HG02884 (cell line): ENCODE measurements around the gene METAP2.

ENCODE experiments used
- ATAC-seq: cut with Tn5 transposase; IDR thresholded peaks from one replicate; pipeline ENCODE4 v1.9.1; 2021; ENCODE audit warnings: mild to moderate bottlenecking, moderate library complexity; ENCODE audit not compliant: unreplicated experiment

METAP2 gene

DNA sequence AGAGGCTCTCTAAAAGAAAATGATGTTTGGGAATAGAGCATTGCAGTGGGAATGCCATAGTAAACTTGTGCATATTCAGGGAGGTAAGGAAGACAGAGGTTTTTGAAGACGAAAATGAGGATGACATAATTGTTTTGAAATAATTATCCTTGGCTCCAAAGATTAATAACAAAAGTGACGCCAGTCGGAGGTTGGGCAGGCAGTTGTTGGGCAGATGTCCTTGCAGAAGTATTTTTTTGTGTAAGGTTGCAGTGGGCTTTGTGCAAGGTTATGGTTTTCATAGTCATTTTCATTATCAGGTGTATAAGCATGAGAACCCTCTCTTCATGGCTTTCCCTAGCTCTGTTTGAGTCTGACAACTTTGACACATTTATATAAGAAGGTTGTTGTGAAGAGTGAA is 35.3 kb downstream of the METAP2 start:
- ATAC-seq = no peak

DNA sequence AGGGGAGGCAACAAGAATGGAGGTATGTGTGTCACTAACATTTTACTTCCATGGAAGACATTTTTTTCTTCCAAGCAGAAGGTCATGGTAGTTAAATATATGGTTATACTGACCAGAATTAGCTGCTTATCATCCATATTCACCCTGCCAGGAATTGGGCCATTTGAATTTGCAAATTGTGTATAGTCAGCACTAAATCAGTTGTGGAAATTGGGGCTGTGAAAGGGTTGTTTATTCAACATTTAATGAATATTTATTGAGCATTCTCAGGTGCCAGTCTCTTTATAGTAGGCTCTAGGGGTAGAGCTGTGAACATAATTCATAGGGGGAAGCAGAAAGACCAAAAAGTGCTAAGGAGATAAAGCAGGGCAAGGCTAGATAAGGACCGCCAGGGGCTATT is 38.0 kb downstream of the METAP2 start:
- no peak for ATAC-seq

DNA sequence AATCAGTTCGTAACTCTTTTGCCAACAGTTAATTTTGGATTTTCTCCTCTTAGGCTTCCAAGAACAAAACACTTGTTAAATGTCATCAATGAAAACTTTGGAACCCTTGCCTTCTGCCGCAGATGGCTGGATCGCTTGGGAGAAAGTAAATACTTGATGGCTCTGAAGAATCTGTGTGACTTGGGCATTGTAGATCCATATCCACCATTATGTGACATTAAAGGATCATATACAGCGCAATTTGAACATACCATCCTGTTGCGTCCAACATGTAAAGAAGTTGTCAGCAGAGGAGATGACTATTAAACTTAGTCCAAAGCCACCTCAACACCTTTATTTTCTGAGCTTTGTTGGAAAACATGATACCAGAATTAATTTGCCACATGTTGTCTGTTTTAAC is 39.6 kb downstream of the METAP2 start:
- no peak for ATAC-seq

DNA sequence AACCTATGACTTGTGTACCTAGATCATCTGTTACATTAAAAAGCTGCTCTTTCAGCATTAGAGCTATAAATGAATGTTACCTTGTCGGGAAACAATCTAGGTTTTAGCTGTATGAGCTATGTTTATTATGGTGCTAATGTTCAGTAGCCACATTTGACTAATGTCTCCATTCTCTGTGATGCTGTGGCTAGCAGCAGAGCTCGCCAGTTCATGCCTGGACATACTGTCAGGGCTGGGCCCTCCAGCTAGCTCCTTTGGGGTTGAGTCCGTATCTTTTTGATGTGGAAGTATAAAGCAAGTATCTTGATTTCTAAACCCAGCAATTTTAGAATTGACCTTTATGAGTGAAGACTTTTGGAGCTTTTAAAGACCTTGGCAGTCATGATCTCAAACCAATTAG is 41.2 kb downstream of the METAP2 start:
- no peak for ATAC-seq

- no peak for ATAC-seq
Observed at GRCh38 chr12:95516757-95517156, 42.8 kb downstream of the METAP2 start.

- no peak for ATAC-seq
Observed at GRCh38 chr12:95517246-95517645, 43.3 kb downstream of the METAP2 start.

GRCh38 chr12:95518944-95519343 is 45.0 kb downstream of the METAP2 start:
- ATAC-seq = no peak

DNA sequence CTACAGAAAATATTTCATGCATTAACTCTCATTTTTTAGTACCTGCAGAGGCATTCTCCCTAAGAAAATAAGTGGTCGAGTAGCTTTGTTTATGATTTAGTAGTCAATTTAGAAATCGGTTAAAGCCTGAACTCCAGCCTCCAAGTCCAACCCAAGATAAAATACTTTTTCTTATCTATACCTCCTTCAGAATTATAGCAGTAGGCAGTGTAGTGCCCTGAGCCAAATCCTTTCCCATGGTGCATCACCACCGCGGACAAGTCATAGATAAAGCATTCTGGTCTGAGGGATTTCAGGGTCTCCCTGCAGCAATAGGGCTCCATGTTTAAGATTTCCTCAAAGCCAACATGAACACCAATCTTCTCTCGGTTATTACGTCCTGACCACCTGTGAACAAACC is 46.9 kb downstream of the METAP2 start:
- ATAC-seq = no peak

GRCh38 chr12:95522692-95523091 is 48.7 kb downstream of the METAP2 start:
- no peak for ATAC-seq

- ATAC-seq = no peak
Observed at GRCh38 chr12:95528431-95528830, 54.5 kb downstream of the METAP2 start.

DNA sequence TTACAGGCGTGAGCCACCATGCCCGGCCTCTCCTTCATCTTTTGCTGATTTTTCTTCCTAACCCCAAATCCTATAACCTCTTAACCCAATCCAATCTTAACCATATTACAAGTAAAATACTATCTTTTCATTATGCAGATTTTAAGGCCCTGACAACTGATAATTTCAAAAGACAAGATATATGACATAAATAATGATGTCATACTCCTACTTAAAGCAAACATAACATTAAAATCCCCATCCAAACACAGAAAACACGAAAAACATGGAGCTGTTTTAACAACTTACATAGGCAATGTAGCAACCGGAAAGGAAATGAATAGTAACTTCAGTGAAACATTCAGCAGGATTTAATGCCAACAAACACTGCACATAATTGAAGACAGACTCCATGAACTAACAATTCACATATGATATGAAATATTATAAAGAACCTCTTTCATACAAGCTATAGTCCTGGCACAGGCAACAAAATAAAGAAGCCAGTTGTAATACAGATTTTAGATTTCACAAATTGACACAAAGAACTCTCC is 55.8 kb downstream of the METAP2 start:
- ATAC-seq = no peak

GRCh38 chr12:95532851-95533250 is 58.9 kb downstream of the METAP2 start:
- ATAC-seq = no peak

GRCh38 chr12:95533985-95534384 is 60.0 kb downstream of the METAP2 start:
- ATAC-seq = no peak

- ATAC-seq = no peak
Observed at GRCh38 chr12:95538006-95538405, 64.1 kb downstream of the METAP2 start.

- ATAC-seq = no peak
Observed at GRCh38 chr12:95538656-95539055, 64.7 kb downstream of the METAP2 start.

- no peak for ATAC-seq
Observed at GRCh38 chr12:95541436-95541835, 67.5 kb downstream of the METAP2 start.

GRCh38 chr12:95543305-95543704 is 69.4 kb downstream of the METAP2 start:
- no peak for ATAC-seq

- no peak for ATAC-seq
Observed at GRCh38 chr12:95544756-95545155, 70.8 kb downstream of the METAP2 start.

DNA sequence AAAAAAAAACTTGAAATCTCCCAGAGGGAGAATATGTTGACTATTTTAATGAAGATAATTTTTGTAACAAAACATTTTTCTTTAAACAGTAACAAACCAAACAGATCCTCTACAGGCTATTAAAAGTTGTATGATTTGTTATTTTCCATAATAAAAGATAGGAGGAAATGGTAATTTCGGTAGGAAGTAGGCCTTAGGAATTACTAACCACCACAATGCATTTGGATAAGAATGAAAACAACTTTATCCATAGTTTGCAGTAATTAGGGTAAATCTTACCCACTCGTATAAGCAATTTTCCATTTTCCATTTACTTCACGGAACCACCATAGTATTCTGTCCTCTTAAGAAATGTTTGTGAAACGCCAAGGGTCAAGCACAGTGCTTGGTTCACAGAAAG is 71.4 kb downstream of the METAP2 start:
- no peak for ATAC-seq

GRCh38 chr12:95545731-95546490 is 72.0 kb downstream of the METAP2 start:
- no peak for ATAC-seq

DNA sequence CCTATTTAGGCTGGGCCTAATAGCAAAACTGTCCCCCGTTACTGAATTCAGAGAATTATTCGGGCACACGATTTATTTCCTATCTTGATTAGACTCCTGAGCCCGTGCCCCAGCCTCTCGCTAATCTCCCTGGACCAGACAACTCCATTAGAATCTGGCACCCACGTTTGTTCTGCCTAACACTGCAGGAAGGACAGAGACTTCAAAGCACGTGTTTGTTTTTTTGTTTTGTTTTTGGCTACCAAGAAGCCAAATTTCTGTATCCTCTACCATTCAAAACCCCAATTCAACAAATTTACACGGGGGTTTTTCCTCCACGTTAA is 72.5 kb downstream of the METAP2 start:
- ATAC-seq = no peak

GRCh38 chr12:95547522-95548055 is 73.6 kb downstream of the METAP2 start:
- no peak for ATAC-seq

DNA sequence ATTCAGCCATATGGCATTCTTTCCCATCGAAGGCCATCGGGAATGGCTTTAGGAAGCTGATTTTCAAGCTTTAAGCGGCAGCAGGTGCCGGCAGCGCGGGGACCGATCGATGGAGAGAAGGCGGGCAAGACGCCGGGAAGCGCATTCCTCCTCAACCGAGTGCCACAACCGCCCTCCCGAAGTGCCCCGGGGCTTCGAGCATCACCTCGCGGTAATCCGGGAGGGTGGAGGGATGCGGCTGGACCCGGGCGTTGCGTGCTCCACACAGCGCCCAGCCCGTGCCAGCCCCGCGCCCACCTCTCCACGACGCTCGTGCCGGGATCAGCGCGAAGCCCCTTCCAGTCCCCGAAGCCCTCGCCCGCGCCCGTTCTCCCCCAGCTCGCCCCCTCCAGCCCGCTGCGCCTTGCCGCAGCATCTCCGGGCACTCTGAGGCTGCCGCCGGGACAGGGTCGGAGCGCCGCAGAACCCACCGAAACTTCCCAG is 74.1 kb downstream of the METAP2 start:
- ATAC-seq = no peak
